SIG-M5 (cell line): ENCODE results near the gene NOL4L.
"Not testable (repeated sequence)": the region's sequence is repeated elsewhere in the genome, so short reads cannot be mapped to it uniquely, and the experiment has no call there.

ENCODE experiments used
- DNase-seq: peaks from one replicate; lab custom pipeline; 2025; lab: John Stamatoyannopoulos, UW

NOL4L gene

DNA sequence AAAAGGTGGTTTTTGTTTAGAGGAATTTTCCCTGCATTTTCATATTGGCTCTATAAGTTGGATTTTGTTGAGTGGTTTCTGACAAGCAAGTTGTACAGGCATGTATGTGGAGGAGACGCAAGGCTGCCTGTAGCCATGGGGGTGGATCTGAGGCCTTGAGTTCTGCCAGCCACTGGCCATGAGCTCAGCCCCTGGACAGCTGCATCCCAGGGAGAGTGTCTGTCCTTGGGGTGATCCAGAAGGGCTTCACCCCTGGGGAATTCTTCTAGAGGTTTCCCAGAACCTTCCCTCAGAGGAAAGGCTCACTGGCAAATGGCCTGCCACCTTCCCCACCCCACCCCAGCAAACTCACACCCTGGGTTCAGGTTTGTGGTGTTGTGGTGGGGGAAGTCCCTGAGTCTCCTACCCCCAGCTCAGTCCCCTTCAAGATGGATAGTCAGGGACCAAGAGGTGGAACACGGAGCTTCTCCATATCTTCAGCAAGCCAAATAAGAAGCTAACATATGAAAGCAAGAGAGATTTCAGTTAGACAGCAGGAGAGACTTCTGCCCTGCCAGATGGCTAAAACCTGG is 11.6 kb upstream of the NOL4L start:
- DNase-seq = no peak

- no peak for DNase-seq
Observed at GRCh38 chr20:32595143-32595542, 10.0 kb upstream of the NOL4L start.

GRCh38 chr20:32594669-32595068 is 9.5 kb upstream of the NOL4L start:
- DNase-seq = not testable (repeated sequence)

GRCh38 chr20:32594204-32594603 is 9.1 kb upstream of the NOL4L start:
- DNase-seq = no peak

DNA sequence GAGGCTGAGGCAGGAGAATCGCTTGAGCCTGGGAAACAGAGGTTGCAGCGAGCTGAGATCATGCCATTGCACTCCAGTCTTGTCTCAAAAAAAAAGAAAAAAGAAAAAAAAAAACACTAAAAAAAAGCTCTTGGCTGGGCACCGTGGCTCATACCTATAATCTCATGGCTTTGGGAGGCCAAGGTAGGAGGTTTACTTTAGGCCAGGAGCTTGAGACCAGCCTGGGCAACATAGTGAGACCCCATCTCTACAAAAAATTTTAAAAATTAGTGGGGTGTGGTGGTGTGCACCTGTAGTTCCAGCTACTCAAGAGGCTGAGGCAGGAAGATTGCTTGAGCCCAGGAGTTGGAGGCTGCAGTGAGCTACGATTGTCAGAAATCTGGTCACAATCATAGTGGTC is 7.5 kb upstream of the NOL4L start:
- DNase-seq = not testable (repeated sequence)

GRCh38 chr20:32592022-32592421 is 6.9 kb upstream of the NOL4L start:
- no peak for DNase-seq

DNA sequence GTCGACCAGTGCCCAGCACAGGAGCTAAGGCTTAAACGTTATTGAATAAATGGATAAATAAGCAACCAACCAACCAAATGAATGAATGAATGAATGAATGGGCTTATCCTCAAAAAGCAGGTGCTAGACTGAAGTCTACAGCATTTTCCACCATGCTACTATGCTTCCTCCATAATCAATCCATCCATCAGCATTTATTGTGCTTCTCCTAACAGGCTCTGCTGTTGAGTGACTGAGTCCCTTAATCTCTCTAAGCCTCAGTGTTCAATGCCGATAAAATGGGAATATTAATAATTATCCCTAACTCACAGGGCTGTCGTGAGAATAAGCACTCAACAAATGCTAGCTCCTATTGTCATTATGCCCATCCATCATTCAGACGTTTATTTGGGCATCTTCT is 4.6 kb upstream of the NOL4L start:
- DNase-seq = no peak

DNA sequence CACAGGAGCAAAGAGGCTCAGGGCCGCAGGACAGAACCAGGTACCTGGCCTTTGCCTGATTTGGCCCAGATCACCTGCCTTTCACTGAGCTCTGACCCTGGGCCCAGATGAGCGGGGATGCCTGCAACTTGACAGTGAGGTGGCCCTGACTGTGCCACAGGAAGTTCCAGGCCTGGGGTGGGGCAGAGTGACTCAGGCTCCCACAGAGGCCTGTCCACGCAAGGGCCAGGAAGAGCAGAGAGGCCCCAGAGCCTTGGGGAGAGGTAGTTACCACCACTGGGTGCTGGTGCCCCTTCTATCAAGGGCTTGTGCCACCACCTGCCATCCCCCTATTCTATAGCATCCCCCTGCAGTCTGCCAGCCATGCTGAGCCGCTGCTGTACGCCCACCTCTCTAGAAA is 4.1 kb upstream of the NOL4L start:
- DNase-seq = no peak

- DNase-seq = no peak
Observed at GRCh38 chr20:32588040-32588439, 2.9 kb upstream of the NOL4L start.

DNA sequence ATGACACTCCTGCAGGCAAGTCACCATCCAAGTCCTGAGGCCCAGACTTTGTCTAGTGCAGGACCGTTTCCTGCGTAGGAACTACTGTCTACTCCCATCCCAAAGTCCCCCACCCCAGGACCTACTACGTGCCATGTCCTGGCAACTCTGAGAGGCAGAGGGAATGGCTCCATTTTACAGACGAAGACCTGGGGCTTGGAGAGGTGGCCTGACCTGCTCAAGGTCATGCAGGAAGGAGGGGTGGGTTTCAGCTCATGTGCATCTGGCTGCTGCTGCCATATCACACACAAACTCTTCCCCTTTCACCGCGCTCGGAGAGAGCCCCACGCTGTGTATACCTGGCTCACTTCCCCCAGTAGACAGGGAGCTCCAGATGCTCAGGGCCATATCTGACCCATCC is 1.2 kb upstream of the NOL4L start:
- no peak for DNase-seq

- no peak for DNase-seq
Observed at GRCh38 chr20:32585586-32586127, 524 bp upstream of the NOL4L start.

DNA sequence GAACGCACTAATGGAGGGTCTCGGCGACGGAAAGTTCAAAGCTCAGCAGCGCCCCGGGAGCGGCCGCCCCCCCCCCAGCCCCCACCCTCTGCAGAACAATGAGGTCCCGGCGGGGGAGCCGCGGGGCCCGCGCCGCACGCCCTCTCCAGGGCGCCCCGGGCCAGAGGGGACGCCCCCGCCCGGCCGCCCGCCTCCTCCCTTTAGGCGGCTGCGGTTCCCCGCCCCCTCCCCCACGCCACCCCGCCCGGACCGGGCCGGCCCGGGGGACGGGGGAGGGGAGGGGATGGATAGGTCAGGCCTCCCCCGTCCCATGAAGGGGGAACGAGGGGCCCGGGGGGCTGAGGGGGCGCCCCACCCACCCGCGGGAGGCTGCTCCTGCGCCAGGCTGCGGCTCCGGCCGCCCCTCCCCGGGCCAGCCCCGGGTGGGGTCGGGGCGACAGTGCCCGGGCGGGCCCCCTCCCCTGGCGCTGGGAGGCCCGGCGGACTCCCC is 1.5 kb downstream of the NOL4L start:
- no peak for DNase-seq

DNA sequence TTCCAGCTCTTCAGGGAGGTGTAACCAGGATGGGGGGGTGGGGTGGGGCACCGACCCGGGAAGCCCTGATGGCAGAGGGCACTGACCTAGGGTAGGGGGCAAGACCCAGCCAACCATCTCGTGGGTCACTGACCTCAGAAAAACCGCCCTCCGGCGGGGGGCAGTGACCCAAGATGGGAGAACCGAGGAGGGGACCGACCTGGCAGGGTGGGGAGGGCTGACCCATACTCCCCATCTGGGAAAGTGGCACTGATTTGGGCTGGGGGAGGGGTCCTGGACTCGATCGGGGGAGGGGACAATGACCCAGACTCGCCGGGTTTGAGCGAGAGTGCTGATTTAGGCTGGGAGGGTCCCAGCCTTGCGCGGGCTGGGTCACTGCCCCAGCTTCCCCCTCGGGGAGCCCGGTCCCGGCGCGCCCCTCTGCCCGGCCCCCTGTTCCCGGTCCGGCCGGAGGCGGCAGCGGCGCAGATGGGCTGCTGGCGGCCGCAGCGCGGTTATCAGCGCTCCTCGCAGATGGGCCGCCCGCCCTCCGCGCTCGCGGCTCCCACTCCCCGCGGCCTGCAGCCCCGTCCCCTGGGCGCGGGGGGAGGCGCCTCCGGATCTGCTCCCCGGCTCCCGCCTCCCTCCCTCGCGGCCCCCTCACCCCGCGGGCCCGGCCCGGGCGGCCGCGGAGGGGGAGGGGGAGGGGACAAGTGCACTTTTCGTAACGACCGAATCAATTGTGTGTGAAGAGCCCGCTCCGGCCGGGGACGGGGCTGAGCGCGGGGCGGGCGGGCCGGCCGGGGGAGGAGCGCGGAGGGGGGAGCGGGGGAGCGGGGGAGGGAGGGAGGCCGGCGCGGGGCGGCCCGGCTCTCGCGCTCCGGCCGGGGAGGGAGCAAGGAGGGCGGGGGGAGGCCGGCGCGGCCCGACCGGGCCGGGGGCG is 2.2 kb downstream of the NOL4L start:
- no peak for DNase-seq

- no peak for DNase-seq
Observed at GRCh38 chr20:32581839-32582658, 3.1 kb downstream of the NOL4L start.

DNA sequence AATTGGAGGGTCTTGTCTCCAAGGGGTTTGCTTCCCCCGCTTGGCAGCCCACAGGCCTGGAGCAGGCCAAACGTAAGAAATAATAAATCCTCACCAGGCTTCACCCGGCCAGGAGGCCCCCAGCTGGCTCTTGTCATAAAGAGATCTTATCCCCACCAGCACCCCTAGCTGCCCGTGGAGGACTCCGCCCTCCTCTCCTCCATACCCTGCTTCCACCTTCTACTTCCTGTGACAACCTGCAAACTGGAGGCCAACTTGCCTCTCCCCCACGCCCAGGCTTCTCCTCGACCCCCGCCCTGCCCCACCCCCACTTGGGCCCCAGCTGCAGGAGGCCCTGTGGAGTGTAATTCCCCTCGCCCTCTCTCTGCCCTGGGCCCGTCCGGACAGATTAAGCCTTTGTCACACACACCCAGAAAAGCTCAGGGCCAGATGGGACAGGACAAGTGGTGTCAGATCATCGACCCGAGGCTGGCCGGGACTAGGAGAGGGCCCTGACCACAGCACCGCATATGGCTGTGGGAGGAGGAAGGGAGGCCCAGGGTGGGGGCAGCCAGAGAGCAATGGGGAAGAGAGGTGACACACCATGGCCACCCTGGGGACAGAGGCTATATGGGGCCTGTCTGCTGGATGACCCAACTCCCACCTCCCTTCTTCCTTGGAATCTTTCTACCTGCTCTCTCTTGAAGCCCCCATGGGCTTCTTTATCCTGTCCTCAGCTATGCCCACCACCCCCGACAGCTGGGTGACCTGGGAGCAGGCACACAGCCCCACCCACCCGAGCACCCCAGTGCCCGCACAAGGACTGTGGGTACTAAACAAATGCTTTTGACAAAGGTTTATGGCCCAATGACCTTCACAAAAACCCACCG is 3.9 kb downstream of the NOL4L start:
- DNase-seq = no peak

- DNase-seq = no peak
Observed at GRCh38 chr20:32580219-32580969, 4.7 kb downstream of the NOL4L start.

GRCh38 chr20:32578840-32579390 is 6.2 kb downstream of the NOL4L start:
- no peak for DNase-seq

DNA sequence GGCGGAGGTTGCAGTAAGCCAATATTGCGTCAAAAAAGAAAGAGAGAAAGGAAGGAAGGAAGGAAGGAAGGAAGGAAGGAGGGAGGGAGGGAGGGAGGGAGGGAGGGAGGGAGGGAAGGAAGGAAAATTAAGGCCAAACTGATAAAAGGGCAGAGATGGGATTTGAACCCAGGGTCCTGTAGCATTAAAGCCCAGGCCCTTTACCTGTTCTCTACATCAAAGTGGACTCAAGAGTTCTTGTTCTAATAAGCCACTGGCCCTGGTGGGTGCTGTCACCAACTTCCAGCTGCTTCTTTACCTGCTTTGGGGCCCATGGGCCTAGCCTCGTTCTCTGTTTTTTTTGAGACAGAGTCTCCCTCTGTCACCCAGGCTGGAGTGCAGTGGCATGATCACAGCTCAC is 7.1 kb downstream of the NOL4L start:
- DNase-seq = not testable (repeated sequence)

- DNase-seq = no peak
Observed at GRCh38 chr20:32577657-32578056, 7.5 kb downstream of the NOL4L start.

GRCh38 chr20:32577023-32577422 is 8.1 kb downstream of the NOL4L start:
- DNase-seq = no peak
